ENCODE data around the gene S100Z.
A peak's percentile ranks its signal among the peaks of the same experiment; 100 is the strongest.
"Not testable (repeated sequence)": the region's sequence is repeated elsewhere in the genome, so short reads cannot be mapped to it uniquely, and the experiment has no call there.

Gene S100Z

DNA sequence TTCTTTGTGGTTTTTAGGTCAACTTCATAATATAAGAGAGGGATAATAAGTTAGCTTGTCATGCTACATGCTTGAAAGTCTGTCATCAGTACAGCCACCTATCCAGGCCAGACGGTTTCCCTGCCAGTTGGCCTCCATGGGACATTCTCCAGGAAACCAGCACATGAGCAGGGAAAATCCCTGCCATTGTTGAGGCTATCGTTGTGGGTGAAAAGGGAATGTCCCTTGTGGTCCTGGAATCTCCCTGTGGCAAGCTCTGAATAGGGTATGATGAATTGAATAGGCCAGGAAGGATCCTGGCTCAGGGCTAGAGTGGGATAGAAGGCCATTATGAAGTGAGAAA lies 18.7 kb upstream of the S100Z start:
- no peak for DNase-seq

- no peak for DNase-seq
Measured at GRCh38 chr5:76836181-76836580, 13.6 kb upstream of the S100Z start.

DNA sequence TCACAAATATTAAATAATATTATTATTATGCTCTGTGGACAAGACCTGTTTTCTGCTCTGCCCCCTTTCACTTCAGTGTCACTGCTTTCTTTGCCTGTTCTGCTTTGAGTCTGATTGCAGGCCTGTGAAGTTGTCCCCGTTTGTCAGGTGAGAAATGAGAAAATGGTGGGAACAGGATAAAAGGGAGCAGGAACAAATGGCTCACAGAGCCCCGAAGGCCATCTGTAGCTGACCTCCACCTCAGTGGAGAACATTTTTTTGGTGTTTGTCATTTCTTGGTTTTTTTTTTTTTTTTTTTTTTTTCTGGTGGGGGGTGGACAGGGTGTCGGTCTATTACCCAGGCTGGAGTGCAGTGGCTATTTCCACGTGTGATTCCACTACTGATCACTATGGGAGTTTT lies 13.2 kb upstream of the S100Z start:
- no peak for DNase-seq

DNA sequence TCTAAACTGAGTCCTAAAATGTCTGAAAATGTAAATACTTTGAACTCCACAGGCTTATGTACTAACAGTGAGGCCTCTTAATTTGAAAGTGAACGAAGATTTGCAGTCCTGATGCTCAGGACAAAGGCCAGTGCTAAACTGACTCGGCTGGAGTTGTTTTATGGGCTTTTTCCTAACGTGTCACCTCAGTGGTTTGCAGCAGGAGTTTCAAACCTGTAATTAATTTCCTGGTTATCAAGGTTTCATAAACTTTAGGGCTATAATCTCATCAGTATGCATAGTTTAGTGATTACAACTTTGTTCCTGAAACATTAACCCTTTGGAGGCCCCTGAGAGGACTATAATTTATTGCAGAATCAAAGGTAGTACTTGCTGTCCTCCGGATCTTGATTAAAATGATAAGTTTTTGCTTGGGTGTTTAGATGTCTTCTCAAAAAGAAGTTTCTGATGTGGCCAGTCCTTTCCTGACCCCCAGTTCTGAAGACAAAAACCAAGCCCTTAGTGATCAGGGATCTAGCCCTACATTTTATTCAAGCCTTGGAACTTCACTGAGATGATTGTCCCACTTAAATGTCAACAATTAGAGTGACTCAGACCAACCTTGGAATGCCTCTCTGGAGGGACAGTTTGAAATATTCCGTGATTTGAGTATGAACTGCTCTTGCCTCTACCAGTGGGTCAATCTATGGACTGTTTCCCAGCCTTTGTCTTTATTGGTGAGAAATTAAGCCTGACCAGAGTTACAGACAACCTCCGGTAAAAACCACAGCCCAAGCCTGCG lies 11.1 kb upstream of the S100Z start:
- no peak for DNase-seq

DNA sequence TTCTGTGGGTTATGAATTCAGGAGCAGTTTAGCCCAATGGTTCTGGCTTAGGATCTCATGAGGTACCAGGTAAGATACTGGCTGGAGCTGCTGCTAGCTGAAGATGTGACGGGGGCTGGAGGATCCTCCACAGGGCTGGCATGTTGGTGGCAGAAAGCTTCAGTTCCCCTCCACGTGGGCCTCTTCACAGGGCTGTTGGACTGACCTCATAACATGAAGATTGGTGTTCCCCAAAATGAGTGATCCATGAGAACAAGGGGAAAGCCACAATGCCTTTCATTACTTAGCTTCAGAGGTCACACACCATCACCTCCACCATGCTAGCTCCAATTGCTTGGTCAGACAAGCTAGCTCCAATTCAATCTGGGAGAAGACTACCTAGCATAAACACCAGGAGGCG lies 8.5 kb upstream of the S100Z start:
- no peak for DNase-seq

DNA sequence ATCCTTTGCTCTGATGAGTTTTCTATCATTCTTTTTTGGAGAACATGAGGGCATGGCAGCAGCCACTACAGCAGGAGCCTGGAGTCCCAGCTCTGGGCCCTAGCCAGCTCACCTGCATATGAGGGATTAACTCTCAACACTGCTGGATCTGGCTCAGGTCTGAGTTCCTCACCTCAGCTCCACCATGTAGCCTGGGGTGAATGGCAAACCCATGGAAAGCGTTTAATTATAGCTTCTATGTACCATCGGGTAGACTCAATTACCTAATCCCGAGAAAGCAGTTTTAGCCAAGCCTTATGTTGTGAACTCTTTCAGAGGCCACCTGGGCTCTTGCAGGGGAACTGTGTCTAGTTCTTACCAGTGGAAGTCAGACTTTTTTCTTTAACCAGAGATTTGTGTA lies 3.9 kb upstream of the S100Z start:
- DNase-seq = no peak

DNA sequence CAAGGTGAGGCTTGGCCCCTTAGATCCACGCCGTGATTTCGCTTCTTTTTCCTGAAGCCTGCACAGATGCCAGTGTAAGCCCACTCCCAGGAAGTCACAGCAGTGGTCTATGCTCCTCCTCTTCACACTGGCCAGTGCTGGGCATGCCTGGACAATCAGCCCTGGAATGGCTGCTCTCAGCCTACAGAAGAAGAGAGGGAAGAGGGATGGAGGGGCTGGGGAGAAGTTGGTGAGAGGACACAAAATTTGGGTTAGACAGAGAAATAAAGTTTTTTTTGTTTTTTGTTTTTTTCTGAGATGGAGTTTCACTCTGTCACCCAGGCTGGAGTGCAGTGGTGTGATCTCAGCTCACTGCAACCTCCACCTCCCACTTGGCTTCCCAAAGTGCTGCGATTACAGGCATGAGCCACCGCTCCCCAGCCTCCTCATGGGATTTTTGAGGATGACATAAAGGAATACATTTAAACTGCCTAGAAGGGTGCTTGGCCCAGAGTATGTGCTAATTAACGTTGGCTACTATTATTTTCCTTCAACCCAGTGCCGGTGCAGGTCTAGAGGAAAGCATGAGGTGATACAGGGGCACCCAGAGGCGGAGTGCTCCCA lies 830 bp downstream of the S100Z start:
- no peak for DNase-seq

DNA sequence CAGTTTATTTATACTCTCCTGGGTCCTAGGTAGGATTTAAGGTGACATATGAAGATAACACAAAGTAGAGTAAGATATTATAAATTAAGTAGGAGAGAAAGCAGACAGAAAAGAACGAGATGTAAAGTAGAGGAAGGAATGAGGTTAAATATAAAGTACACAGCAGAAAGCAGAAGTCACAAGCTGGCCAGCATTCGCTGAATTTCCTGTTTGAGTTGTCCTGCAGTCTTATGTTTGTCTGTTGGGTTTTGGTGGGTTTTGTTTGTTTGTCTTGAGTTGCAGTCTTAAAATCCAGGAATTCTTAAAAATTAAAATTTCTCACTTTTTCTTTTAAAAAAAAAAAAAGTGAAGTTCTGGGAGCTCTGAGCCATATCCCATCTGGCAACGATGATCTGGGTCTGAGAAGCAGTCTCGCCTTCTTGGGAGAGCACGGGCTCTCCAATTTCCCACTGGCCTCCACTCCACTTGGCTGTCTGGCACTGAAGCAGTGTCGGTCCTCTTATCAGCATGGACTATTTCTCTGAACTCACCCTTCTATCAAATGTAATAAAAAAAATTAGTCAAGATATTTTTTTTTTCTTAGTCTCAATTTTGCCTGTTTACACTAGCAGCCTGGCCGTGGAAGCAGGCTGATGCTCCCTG lies 2.0 kb downstream of the S100Z start:
- no peak for DNase-seq

GRCh38 chr5:76852772-76853171 lies 3.0 kb downstream of the S100Z start:
- DNase-seq = no peak

- not testable (repeated sequence) for DNase-seq
Measured at GRCh38 chr5:76853741-76854140, 3.9 kb downstream of the S100Z start.

GRCh38 chr5:76854644-76855043 lies 4.8 kb downstream of the S100Z start:
- no peak for DNase-seq

- DNase-seq = not testable (repeated sequence)
Measured at GRCh38 chr5:76855501-76855900, 5.7 kb downstream of the S100Z start.

DNA sequence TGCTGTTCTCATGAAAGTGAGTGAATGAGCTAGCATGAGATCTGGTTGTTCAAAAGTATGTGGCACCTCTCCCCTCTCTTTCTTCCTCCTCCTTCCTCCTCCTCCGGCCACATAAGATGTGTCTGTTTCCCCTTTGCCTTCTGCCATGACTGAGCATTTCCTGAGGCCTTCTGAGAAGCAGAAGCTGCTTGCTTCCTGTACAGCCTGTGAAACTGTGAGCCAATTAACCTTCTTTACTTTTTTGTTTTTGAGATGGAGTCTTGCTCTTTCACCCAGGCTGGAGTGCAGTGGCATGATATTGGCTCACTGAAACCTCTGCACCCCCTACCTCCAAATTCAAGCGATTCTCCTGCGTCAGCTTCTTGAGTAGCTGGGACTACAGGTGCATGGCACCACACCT lies 6.1 kb downstream of the S100Z start:
- no peak for DNase-seq

GRCh38 chr5:76856800-76857199 lies 7.0 kb downstream of the S100Z start:
- DNase-seq = not testable (repeated sequence)

DNA sequence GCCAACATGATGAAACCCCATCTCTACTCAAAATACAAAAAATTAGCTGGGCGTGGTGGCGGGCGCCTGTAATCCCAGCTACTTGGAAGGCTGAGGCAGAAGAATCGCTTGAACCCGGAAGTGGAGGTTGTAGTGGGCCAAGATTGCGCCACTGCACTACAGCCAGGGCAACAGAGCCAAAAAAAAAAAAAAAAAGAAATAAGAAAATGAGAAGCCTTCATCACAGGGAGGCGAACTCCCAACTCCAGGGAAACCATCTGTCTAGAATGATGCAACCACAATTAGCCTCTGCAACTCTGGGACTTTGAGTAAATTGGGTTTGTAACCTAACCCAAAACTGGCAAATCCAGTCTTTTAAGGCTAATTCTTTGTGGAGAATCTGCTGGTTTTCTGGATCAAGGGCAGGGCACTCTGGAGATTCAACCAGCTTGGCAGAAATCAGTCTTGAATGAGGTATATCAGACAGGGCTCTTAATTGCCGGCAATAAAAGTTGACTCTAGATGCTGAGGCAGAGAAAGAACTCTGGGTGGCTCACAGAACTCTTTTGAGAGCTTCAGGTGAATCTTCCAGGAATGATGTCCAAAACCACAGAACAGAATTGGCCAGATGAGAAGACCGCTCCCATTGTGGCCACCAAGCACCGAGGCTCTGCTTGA lies 9.9 kb downstream of the S100Z start:
- DNase-seq = no peak

DNA sequence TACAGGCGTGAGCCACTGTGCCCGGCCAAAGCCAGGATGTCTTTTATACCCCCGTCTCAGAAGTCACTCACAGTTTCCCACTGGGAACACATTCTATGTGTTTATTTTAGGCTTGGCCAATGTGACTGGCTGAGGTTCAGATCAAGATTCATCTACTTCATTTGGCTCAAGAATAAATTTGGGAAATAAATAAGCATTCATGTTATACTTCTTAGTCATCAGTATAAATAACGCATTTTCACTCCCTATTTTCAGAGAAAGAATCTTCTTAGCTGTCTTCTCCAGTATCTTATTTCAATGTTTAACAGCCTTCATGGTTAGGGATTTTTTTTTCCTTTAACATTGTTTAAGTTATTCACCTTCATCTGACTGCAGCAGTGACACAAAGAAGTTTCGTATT lies 11.8 kb downstream of the S100Z start:
- DNase-seq = no peak

- no peak for DNase-seq
Measured at GRCh38 chr5:76863001-76863400, 13.2 kb downstream of the S100Z start.

DNA sequence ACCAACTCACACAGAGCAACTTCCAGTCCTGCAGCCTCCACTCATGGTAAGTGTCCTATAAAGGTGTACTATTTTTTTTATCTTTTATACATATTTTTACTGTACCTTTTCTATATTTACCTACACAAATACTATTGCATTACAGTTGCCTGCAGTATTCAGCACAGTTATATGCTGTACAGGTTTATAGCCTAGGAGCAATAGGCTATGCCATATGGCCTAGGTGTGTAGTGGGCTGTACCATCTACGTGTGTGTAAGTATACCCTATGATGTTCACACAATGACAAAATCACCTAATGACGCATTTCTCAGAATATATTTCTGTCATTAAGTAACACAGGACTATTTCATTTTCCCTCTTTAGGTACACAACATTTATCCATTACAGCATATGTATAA lies 16.7 kb downstream of the S100Z start:
- no peak for DNase-seq

GRCh38 chr5:76867038-76867437 lies 17.2 kb downstream of the S100Z start:
- no peak for DNase-seq

- peak; percentile 37 for DNase-seq
Measured at GRCh38 chr5:76867827-76868693, 18.2 kb downstream of the S100Z start.

DNA sequence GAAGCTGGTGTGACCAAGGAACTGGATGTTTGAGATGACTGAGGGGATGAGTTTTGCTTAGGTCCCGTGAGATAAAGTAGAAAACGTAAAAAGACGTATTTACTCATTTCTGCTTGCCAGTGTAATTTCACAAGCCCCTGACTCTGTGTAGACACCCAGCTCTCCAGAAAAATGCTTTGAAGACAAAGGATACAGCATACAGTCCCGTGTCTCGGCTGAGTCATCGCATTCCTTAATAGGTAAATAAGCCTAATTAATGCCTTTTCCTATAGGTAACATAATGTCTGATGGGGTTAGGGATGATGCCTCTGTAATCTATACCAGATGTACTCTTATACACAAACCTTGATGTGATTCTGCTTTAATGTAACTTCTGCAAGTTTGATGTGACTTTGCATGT lies 20.2 kb downstream of the S100Z start:
- DNase-seq = no peak

GRCh38 chr5:76874088-76874581 lies 24.3 kb downstream of the S100Z start:
- no peak for DNase-seq

Measured in activated CD4-positive, alpha-beta T cell treated with anti-CD3 and anti-CD28 coated beads for 1 hour (primary cell).